GM23248 (cell line): ENCODE results near the gene CHIT1. TPM values are rescaled to one million over a fixed set of nuclear protein-coding genes. Genes with fewer than 3 reads are reported as not detected.

Source experiments
- DNase-seq: peaks from one replicate; pipeline ENCODE4 v3.0.0-alpha.2; 2015
- H2AFZ ChIP-seq: fragments of 200-600 bp; sonication (generic); 2 replicates; pipeline ENCODE4 v1.6.1; 2016; ENCODE audit warnings: antibody characterized with exemption
- H3F3A ChIP-seq: fragments of 200-600 bp; sonication (generic); 2 replicates; pipeline ENCODE4 v1.6.1; 2016; ENCODE audit warnings: mild to moderate bottlenecking, antibody characterized with exemption, mixed run types; ENCODE audit not compliant: insufficient read depth
- H3K27ac ChIP-seq: fragments of 200-600 bp; sonication (generic); 2 replicates; pipeline ENCODE4 v1.5.1; 2016; ENCODE audit warnings: mild to moderate bottlenecking
- H3K27me3 ChIP-seq: fragments of 200-600 bp; sonication (generic); replicated peaks from 2 replicates; pipeline ENCODE4 v1.6.1; 2016; ENCODE audit warnings: mild to moderate bottlenecking; ENCODE audit not compliant: insufficient read depth
- H3K36me3 ChIP-seq: fragments of 200-600 bp; sonication (generic); 2 replicates; pipeline ENCODE4 v1.6.1; 2016; ENCODE audit warnings: low read depth, mild to moderate bottlenecking
- H3K4me1 ChIP-seq: fragments of 200-600 bp; sonication (generic); 2 replicates; pipeline ENCODE4 v1.6.1; 2016; ENCODE audit warnings: mild to moderate bottlenecking; ENCODE audit not compliant: insufficient read depth
- H3K4me2 ChIP-seq: fragments of 200-600 bp; sonication (generic); one replicate; pipeline ENCODE4 v1.6.1; 2016; ENCODE audit warnings: mild to moderate bottlenecking; ENCODE audit not compliant: unreplicated experiment
- H3K4me3 ChIP-seq: fragments of 200-600 bp; sonication (generic); 2 replicates; pipeline ENCODE4 v1.5.1; 2016; ENCODE audit warnings: mild to moderate bottlenecking
- H3K79me2 ChIP-seq: fragments of 200-600 bp; sonication (generic); 2 replicates; pipeline ENCODE4 v1.6.1; 2016; ENCODE audit warnings: mild to moderate bottlenecking; ENCODE audit not compliant: insufficient read depth
- H3K9ac ChIP-seq: fragments of 200-600 bp; sonication (generic); 2 replicates; pipeline ENCODE4 v1.6.1; 2016; ENCODE audit warnings: mild to moderate bottlenecking
- H3K9me2 ChIP-seq: fragments of 200-600 bp; sonication (generic); 2 replicates; pipeline ENCODE4 v1.6.1; 2016; ENCODE audit warnings: mixed run types, mild to moderate bottlenecking, moderate library complexity; ENCODE audit not compliant: insufficient read depth
- H3K9me3 ChIP-seq: fragments of 200-600 bp; sonication (generic); one replicate; pipeline ENCODE4 v1.6.1; 2017; ENCODE audit warnings: low read depth
- H4K20me1 ChIP-seq: fragments of 200-600 bp; sonication (generic); 2 replicates; pipeline ENCODE4 v1.6.0; 2016; ENCODE audit not compliant: insufficient read depth
- EZH2 ChIP-seq: fragments of 200-600 bp; sonication (generic); IDR thresholded peaks from 2 replicates; pipeline ENCODE4 v1.6.1; 2018; ENCODE audit warnings: antibody characterized with exemption, mild to moderate bottlenecking; ENCODE audit not compliant: insufficient read depth, poor library complexity, severe bottlenecking
- EZH2phosphoT487 ChIP-seq: fragments of 200-600 bp; sonication (generic); IDR thresholded peaks from 2 replicates; pipeline ENCODE4 v1.6.1; 2018; ENCODE audit warnings: antibody characterized with exemption, moderate library complexity, mild to moderate bottlenecking, low read depth; ENCODE audit not compliant: insufficient read depth
- WGBS, 2 experiments: methylation state at CpG; one replicate each; pipeline ENCODE4 v1.1.6; 2015 to 2017; ENCODE audit warnings: low lambda C conversion rate in 2 of 2, low coverage in 1 of 2; ENCODE audit errors: missing lambda C conversion rate in 2 of 2; 5-methylcytosine and 5-hydroxymethylcytosine counted together
- in situ Hi-C: fragments of 300-500 bp; cut with MboI; formaldehyde crosslinking; loops from 2 replicates; pipeline ENCODE4 v1.15.0; 2020
- polyA plus RNA-seq: library from polyadenylated mRNA; unstranded; fragments of >200 nt; fragmentation: Nextera tagmentation; extraction: Ambion mirVana; gene quantifications from 2 replicates; pipeline ENCODE4 v1.2.1, GENCODE V29; 2016
- total RNA-seq: library from RNA; depleted of rRNA; stranded (reverse); fragments of >200 nt; shearing (Covaris generic); gene quantifications from 2 replicates; pipeline ENCODE4 v1.2.3, GENCODE V29; 2014

The CHIT1 gene
- total and polyA plus RNA-seq, 2 experiments from 2014 or later = not detected

DNA sequence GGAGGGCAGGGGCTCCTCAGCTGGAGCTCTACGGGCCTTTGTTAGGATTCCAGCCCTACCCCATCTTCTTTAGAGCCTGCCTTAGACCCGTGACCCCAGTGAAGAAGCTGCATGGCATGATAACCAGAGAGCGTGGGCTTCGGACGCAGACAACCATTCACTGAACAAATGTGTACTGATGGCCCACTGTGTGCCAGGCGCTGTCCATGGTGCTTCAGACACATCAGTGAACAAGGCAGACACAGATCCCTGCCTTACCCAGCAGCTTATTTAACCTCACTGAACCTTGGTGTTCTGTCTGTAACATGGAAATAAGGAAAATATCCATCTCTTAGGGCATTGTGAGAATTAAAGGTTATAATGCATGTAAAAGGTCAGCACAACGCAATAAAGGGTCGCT is 9.5 kb downstream of the CHIT1 start:
- Histone ChIP-seq H3K79me2 (no peaks in the 10 kb centered on the region), H3K36me3 (no peaks in the 10 kb centered on the region), H3K9me2 (no peaks in the 10 kb centered on the region), H3K27ac (no peak overlapping the region), H3K4me3 (no peak overlapping the region), H3K4me2 (no peak overlapping the region), H3K27me3 (peaks cover 37% of the 10 kb centered on the region), H4K20me1 (no peaks in the 10 kb centered on the region), H3F3A (no peaks in the 10 kb centered on the region), H3K9ac (no peak overlapping the region), H2AFZ (no peak overlapping the region), H3K4me1 (no peaks in the 10 kb centered on the region), H3K9me3 (no peaks in the 10 kb centered on the region)
- in situ Hi-C loops = loop anchor here (10.0 kb wide), 2 partner anchors 105 to 185 kb away; no protein-coding TSS in a partner anchor
- 37 to 39% methylated on average over 8 of the region's 8 CpGs for WGBS, 2 experiments
- no peak for TF ChIP-seq EZH2
- TF ChIP-seq EZH2phosphoT487 = no peak
- DNase-seq = no peak

DNA sequence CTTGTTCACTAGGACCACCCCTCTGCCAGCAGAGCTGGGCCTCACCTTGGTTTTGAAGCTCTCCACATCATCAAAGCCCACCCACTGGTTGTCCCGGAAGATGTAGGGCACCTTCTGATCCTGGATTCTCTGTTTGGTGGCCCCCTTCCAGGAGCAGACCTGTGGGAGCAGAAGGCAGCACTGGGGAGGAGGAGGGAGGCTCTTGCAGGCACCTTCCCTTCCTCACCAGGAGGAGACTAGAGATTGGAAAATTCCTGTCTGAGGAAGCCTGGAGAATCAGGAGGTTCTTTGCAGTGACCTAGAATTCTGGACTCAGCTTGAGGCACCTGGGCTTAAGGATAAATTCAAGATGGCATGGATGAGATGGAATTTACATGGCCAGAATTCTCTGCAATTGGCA is 10.3 kb downstream of the CHIT1 start:
- in situ Hi-C loops = loop anchor here (10.0 kb wide), 1 partner anchor 104 kb away; no protein-coding TSS in a partner anchor
- H3K4me3 ChIP-seq = no peak overlapping the region
- no peaks in the 10 kb centered on the region for H3F3A ChIP-seq
- no peaks in the 10 kb centered on the region for H3K36me3 ChIP-seq
- no peaks in the 10 kb centered on the region for H3K9me3 ChIP-seq
- no peak overlapping the region for H2AFZ ChIP-seq
- TF ChIP-seq EZH2 (no peak), EZH2phosphoT487 (no peak)
- no peak overlapping the region for H3K9ac ChIP-seq
- H3K79me2 ChIP-seq = no peaks in the 10 kb centered on the region
- H3K4me1 ChIP-seq = no peaks in the 10 kb centered on the region
- H3K9me2 ChIP-seq = no peaks in the 10 kb centered on the region
- 6 to 20% methylated on average over 1 of the region's 1 CpG for WGBS, 2 experiments
- no peak overlapping the region for H3K27ac ChIP-seq
- H3K4me2 ChIP-seq = no peak overlapping the region
- H3K27me3 ChIP-seq = peaks cover 30% of the 10 kb centered on the region
- no peaks in the 10 kb centered on the region for H4K20me1 ChIP-seq
- DNase-seq = no peak

DNA sequence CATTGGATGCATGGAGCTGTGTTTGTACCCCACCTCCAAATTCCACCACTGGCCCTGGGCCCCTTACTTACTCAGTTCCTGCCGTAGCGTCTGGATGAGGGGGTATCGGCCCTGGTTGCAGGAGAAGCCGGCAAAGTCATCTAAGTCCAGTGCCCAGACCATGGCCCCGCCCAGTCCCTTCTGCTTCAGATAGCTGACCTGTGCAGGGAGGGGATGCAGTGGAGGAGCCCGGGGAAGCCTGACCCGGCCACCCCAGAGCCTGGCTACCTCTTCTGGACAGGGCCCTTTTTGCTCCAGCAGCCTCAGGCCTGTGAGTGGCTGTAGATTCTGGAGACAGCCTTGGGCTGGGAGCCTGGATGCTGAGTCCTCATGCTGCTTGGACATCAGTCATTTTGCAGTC is 11.8 kb downstream of the CHIT1 start:
- WGBS, 2 experiments = 63 to 67% methylated on average over 7 of the region's 7 CpGs
- no peaks in the 10 kb centered on the region for H3K36me3 ChIP-seq
- in situ Hi-C loops = loop anchor here (10.0 kb wide), 1 partner anchor 103 kb away; no protein-coding TSS in a partner anchor

GRCh38 chr1:203217139-203217655 is 12.3 kb downstream of the CHIT1 start:
- H3K27me3 ChIP-seq = peaks cover 13% of the 10 kb centered on the region; the same call in 1 of the 2 replicates
- no peaks in the 10 kb centered on the region for H3K4me1 ChIP-seq
- in situ Hi-C loops = loop anchor here (10.0 kb wide), 1 partner anchor 102 kb away; no protein-coding TSS in a partner anchor

More for the DNA sequence above, 11.8 kb downstream of the CHIT1 start:
- DNase-seq = no peak
- H3K4me1 ChIP-seq = no peaks in the 10 kb centered on the region
- no peak overlapping the region for H2AFZ ChIP-seq
- no peaks in the 10 kb centered on the region for H3K9me3 ChIP-seq
- no peak overlapping the region for H3K4me3 ChIP-seq
- H3K79me2 ChIP-seq = no peaks in the 10 kb centered on the region
- no peak for TF ChIP-seq EZH2
- TF ChIP-seq EZH2phosphoT487 = no peak
- no peaks in the 10 kb centered on the region for H4K20me1 ChIP-seq
- H3K4me2 ChIP-seq = no peak overlapping the region
- H3K9me2 ChIP-seq = no peaks in the 10 kb centered on the region
- H3K27me3 ChIP-seq = peaks cover 15% of the 10 kb centered on the region; the same call in 1 of the 2 replicates
- H3F3A ChIP-seq = no peaks in the 10 kb centered on the region
- no peak overlapping the region for H3K9ac ChIP-seq
- no peak overlapping the region for H3K27ac ChIP-seq

More at GRCh38 chr1:203217139-203217655, 12.3 kb downstream of the CHIT1 start:
- Histone ChIP-seq H2AFZ (no peak overlapping the region), H3K4me3 (no peak overlapping the region), H3K27ac (no peak overlapping the region), H3K4me2 (no peak overlapping the region), H3F3A (no peaks in the 10 kb centered on the region), H3K9me3 (no peaks in the 10 kb centered on the region), H3K36me3 (no peaks in the 10 kb centered on the region), H3K9ac (no peak overlapping the region), H3K79me2 (no peaks in the 10 kb centered on the region), H3K9me2 (no peaks in the 10 kb centered on the region), H4K20me1 (no peaks in the 10 kb centered on the region)
- 42 to 53% methylated on average over 6 of the region's 6 CpGs for WGBS, 2 experiments
- no peak for TF ChIP-seq EZH2phosphoT487
- DNase-seq = no peak
